Measurements from ENCODE around the gene SLC29A2. TPM values are rescaled to one million over a fixed set of nuclear protein-coding genes. Genes with fewer than 3 reads are reported as not detected.
"Not testable (repeated sequence)": the region's sequence is repeated elsewhere in the genome, so short reads cannot be mapped to it uniquely, and the experiment has no call there.

SLC29A2 gene
- total RNA-seq, 1 donor from 2014 or later = 38.7 TPM

DNA sequence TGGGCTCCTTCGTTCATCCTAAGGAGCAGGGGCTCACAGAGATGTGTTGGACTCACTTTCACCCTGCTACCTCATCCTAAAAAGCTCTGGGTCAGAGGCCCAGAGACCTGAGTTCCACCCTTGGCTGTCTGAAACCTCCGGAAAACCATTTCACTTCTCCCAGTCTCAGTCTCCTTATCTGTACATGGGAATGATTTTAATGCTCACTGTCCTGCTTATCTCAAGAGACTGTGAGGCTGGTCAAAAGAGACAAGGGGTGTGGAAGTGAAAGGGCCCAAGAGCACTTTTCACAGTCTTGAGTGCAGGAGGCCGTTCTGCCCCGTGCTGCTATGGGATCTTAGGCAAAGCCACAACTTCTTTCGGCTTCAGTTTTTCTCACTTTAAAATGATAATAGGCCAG is 36.1 kb upstream of the SLC29A2 start:
- H3K4me1 Mint-ChIP-seq = peaks cover 12% of the 10 kb centered on the region
- no peaks in the 10 kb centered on the region for H3K9me3 Mint-ChIP-seq
- TF ChIP-seq, protein P1, sequence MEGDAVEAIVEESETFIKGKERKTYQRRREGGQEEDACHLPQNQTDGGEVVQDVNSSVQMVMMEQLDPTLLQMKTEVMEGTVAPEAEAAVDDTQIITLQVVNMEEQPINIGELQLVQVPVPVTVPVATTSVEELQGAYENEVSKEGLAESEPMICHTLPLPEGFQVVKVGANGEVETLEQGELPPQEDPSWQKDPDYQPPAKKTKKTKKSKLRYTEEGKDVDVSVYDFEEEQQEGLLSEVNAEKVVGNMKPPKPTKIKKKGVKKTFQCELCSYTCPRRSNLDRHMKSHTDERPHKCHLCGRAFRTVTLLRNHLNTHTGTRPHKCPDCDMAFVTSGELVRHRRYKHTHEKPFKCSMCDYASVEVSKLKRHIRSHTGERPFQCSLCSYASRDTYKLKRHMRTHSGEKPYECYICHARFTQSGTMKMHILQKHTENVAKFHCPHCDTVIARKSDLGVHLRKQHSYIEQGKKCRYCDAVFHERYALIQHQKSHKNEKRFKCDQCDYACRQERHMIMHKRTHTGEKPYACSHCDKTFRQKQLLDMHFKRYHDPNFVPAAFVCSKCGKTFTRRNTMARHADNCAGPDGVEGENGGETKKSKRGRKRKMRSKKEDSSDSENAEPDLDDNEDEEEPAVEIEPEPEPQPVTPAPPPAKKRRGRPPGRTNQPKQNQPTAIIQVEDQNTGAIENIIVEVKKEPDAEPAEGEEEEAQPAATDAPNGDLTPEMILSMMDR (conservative IDR thresholded peaks at IDR 0.05) = no peak
- peaks cover 40% of the 10 kb centered on the region for H3K27me3 Mint-ChIP-seq (ENCODE audit: low read depth)
- no peak overlapping the region for H3K4me3 Mint-ChIP-seq
- H3K36me3 Mint-ChIP-seq (ENCODE audit: low read depth) = no peaks in the 10 kb centered on the region
- DNase-seq (ENCODE audit: low read depth, low spot score) = no peak
- H3K27ac Mint-ChIP-seq (ENCODE audit: unreplicated experiment) = no peak overlapping the region

DNA sequence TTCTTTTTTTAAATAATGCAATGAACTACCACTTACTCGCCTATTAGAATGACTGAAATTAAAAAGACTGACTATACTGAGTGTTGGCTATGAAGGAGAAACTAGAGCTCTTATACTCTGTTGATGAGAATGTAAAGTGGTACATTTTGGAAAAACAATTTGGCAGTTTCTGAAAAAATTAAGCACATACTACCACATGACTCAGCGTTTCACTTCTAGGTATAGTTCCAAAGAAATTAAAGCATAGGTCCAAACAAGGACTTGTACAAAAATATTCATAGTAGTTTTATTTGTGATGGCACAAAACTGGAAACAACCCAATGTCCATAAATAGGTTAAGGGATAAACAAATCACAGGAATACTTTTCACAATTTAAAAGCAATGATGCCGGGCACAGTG is 22.4 kb upstream of the SLC29A2 start:
- TF ChIP-seq, protein P1 (conservative IDR thresholded peaks at IDR 0.05) = no peak
- Mint-ChIP-seq H3K4me1 (no peaks in the 10 kb centered on the region), H3K4me3 (no peak overlapping the region), H3K27me3 (ENCODE audit: low read depth) (peaks cover 20% of the 10 kb centered on the region), H3K27ac (ENCODE audit: unreplicated experiment) (no peak overlapping the region), H3K9me3 (no peaks in the 10 kb centered on the region), H3K36me3 (ENCODE audit: low read depth) (no peaks in the 10 kb centered on the region)
- DNase-seq (ENCODE audit: low read depth, low spot score) = no peak

- Mint-ChIP-seq H3K4me1 (peaks cover 2% of the 10 kb centered on the region), H3K9me3 (no peaks in the 10 kb centered on the region), H3K36me3 (ENCODE audit: low read depth) (no peaks in the 10 kb centered on the region), H3K27me3 (ENCODE audit: low read depth) (peaks cover 23% of the 10 kb centered on the region), H3K27ac (ENCODE audit: unreplicated experiment) (no peak overlapping the region), H3K4me3 (no peak overlapping the region)
- DNase-seq (ENCODE audit: low read depth, low spot score) = no peak
- TF ChIP-seq, protein P1 (conservative IDR thresholded peaks at IDR 0.05) = no peak
Measured at GRCh38 chr11:66391322-66391721, 19.8 kb upstream of the SLC29A2 start.

DNA sequence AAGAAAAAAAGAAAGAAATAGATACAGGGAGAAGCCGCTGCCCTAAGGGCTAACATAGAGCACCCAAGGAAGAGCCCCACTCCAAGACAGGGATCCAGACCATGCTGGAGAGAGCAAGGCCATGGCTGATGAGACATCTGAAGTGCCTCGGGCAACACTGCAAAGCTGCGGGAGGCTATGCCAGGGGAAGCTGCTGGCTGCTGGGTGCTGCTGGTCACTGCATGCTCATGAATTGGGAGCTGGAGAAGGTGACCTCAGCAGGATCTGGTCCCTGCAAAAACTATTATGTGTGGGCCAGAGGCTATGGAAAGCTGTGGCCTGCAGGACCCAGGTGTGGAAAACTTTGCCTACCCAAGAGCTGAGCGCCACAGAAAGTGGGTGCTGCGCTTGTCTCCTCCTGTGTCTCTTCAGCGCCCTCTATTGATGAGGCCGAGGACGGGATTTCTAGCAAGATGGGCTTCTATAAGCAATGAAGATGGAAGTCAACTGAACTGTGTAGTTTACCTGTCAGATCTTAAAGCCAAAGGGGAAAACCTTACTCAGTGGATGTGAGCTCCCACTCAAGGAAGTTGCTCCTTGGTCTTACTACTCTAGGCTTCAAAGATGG is 17.3 kb upstream of the SLC29A2 start:
- TF ChIP-seq, protein P1 (conservative IDR thresholded peaks at IDR 0.05) = peak; percentile 67
- Mint-ChIP-seq H3K9me3 (no peaks in the 10 kb centered on the region), H3K27me3 (ENCODE audit: low read depth) (peaks cover 19% of the 10 kb centered on the region), H3K4me3 (no peak overlapping the region), H3K36me3 (ENCODE audit: low read depth) (no peaks in the 10 kb centered on the region), H3K27ac (ENCODE audit: unreplicated experiment) (no peak overlapping the region), H3K4me1 (peaks cover 6% of the 10 kb centered on the region)
- DNase-seq (ENCODE audit: low read depth, low spot score) = peak; percentile 46

DNA sequence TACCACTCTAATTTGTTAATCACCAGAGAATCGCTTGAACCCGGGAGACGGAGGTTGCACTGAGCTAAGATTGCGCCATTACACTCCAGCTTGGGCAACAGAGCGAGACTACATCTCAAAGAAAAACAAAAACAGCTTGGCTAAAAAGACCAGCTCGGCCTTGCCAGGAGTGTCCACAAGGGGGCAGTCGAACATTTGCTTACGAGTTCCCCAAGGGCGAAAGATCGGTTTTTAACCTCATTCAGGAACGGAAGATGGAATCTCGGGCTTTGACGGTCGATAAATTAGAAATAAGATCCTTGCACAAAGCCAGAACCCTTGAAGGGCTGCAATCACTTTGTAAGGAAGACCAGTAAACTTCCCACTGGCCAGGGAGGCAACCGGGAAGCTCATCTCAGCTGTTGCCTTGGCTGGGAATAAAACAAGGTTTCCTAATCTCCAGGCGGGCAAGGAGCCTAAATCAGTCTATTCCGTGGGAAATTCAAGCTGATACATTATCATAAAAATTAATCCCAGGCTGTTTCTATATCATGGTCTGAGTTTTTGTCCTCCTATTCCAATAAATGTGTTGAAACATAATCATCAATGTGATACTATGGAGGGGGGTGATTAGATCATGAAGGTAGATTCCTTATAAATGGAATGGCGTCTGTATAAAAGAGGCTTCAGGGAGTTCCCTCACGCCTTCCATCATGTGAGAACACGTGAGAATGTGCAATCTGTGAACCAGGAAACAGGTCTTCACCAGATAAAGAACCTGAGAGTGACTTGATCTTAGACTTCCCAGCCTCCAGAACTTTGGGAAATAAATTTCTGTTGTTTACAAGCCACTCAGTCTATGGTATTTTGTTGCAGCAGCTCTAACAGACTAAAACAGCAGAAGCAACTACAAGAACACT is 14.9 kb upstream of the SLC29A2 start:
- H3K9me3 Mint-ChIP-seq = no peaks in the 10 kb centered on the region
- H3K4me3 Mint-ChIP-seq = peak overlapping the region; percentile 1
- H3K27me3 Mint-ChIP-seq (ENCODE audit: low read depth) = peaks cover 14% of the 10 kb centered on the region
- no peak overlapping the region for H3K27ac Mint-ChIP-seq (ENCODE audit: unreplicated experiment)
- TF ChIP-seq, protein P1 (conservative IDR thresholded peaks at IDR 0.05) = peak; percentile 94
- H3K36me3 Mint-ChIP-seq (ENCODE audit: low read depth) = no peaks in the 10 kb centered on the region
- H3K4me1 Mint-ChIP-seq = peaks cover 6% of the 10 kb centered on the region
- peak; percentile 97 for DNase-seq (ENCODE audit: low read depth, low spot score)

DNA sequence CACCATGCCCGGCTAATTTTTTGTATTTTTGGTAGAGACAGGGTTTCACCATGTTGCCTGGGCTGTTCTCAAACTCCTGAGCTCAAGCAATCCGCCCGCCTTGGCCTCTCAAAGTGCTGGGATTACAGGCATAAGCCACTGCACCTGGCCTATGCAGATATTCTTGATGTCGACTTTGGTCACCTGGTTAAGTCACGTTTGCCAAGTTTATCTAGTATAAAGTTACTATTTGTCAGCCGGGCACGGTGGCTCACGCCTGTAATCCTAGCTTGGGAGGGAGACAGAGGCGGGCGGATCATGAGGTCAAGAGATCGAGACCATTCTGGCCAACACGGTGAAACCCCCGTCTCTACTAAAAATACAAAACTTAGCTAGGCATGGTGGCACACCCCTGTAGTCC is 12.8 kb upstream of the SLC29A2 start:
- not testable (repeated sequence) for H3K4me3 Mint-ChIP-seq; H3K27ac Mint-ChIP-seq (ENCODE audit: unreplicated experiment); DNase-seq (ENCODE audit: low read depth, low spot score); H3K9me3 Mint-ChIP-seq; H3K36me3 Mint-ChIP-seq (ENCODE audit: low read depth)
- Mint-ChIP-seq H3K27me3 (ENCODE audit: low read depth) (peaks cover 14% of the 10 kb centered on the region), H3K4me1 (peaks cover 12% of the 10 kb centered on the region)

- H3K4me3 Mint-ChIP-seq; DNase-seq (ENCODE audit: low read depth, low spot score); H3K36me3 Mint-ChIP-seq (ENCODE audit: low read depth); H3K27ac Mint-ChIP-seq (ENCODE audit: unreplicated experiment); H3K9me3 Mint-ChIP-seq; H3K4me1 Mint-ChIP-seq; H3K27me3 Mint-ChIP-seq (ENCODE audit: low read depth): not testable (repeated sequence)
Measured at GRCh38 chr11:66380264-66380663, 8.7 kb upstream of the SLC29A2 start.

- not testable (repeated sequence) for H3K36me3 Mint-ChIP-seq (ENCODE audit: low read depth); H3K27me3 Mint-ChIP-seq (ENCODE audit: low read depth); H3K27ac Mint-ChIP-seq (ENCODE audit: unreplicated experiment); DNase-seq (ENCODE audit: low read depth, low spot score); H3K9me3 Mint-ChIP-seq
- Mint-ChIP-seq H3K4me1 (peaks cover 24% of the 10 kb centered on the region), H3K4me3 (peak overlapping the region; percentile 66)
Measured at GRCh38 chr11:66373690-66374287, 2.2 kb upstream of the SLC29A2 start.
